ENCODE data around the gene WNT9A. TPM values are rescaled to one million over a fixed set of nuclear protein-coding genes. Genes with fewer than 3 reads are reported as not detected.

WNT9A gene
- polyA plus RNA-seq, 1 donor from 2014 or later: 0.57 TPM

DNA sequence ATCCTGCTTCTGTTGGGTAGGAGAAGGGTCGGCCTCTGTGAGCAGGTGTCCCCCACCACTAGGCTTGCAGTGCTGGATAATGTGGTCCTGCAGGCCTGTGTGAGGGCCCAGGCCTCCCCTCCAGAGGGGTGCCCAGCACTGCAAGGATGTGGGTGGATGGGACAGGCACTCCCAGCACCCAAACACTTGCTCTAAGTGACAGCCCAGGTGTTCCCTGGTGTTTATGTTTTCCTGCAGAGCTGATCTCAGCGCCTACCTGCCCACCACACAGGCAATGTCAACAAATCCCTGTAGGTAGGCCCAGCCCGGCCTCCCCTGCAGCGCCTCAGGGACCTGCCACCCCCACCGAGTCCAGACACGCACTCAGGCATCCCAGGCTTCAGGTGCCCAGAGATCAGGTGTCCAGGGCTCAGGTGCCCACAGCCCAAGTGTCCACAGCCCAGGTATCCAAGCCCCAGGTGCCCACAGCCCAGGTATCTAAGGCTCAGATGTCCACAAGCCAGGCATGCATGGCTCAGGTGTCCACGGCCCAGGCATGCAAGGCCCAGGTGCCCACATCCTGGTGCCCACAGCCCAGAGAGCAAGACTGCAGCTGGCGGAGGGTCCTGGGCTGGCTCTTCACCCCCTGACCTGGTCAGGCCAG lies 59.2 kb downstream of the WNT9A start:
- H3K9ac ChIP-seq (ENCODE audit: low read length): no peak overlapping the region
- H3F3A ChIP-seq (ENCODE audit: insufficient read depth, low read length, poor library complexity, severe bottlenecking): no peaks in the 10 kb centered on the region
- no peak overlapping the region for H3K27ac ChIP-seq (ENCODE audit: low read length)
- no peak overlapping the region for H3K4me3 ChIP-seq (ENCODE audit: low read length)
- no peaks in the 10 kb centered on the region for H3K27me3 ChIP-seq (ENCODE audit: insufficient read depth, low read depth, low read length)
- no peaks in the 10 kb centered on the region for H3K36me3 ChIP-seq (ENCODE audit: insufficient read depth, low read length)
- no peak for TF ChIP-seq EZH2 (IDR thresholded peaks at IDR 0.05; ENCODE audit: borderline replicate concordance, insufficient read depth, low read length, poor library complexity, severe bottlenecking)
- TF ChIP-seq, protein P1, sequence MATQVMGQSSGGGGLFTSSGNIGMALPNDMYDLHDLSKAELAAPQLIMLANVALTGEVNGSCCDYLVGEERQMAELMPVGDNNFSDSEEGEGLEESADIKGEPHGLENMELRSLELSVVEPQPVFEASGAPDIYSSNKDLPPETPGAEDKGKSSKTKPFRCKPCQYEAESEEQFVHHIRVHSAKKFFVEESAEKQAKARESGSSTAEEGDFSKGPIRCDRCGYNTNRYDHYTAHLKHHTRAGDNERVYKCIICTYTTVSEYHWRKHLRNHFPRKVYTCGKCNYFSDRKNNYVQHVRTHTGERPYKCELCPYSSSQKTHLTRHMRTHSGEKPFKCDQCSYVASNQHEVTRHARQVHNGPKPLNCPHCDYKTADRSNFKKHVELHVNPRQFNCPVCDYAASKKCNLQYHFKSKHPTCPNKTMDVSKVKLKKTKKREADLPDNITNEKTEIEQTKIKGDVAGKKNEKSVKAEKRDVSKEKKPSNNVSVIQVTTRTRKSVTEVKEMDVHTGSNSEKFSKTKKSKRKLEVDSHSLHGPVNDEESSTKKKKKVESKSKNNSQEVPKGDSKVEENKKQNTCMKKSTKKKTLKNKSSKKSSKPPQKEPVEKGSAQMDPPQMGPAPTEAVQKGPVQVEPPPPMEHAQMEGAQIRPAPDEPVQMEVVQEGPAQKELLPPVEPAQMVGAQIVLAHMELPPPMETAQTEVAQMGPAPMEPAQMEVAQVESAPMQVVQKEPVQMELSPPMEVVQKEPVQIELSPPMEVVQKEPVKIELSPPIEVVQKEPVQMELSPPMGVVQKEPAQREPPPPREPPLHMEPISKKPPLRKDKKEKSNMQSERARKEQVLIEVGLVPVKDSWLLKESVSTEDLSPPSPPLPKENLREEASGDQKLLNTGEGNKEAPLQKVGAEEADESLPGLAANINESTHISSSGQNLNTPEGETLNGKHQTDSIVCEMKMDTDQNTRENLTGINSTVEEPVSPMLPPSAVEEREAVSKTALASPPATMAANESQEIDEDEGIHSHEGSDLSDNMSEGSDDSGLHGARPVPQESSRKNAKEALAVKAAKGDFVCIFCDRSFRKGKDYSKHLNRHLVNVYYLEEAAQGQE (IDR thresholded peaks at IDR 0.05; ENCODE audit: borderline replicate concordance): no peak
- no peak for TF ChIP-seq TAF1 (IDR thresholded peaks at IDR 0.05; ENCODE audit: low read depth)
- TF ChIP-seq SMC3 (conservative IDR thresholded peaks at IDR 0.05; ENCODE audit: poor library complexity): no peak
- no peak for TF ChIP-seq MXI1 (conservative IDR thresholded peaks at IDR 0.05; ENCODE audit: poor library complexity, severe bottlenecking)
- no peak for TF ChIP-seq POLR2AphosphoS5 (IDR thresholded peaks at IDR 0.05)
- TF ChIP-seq, protein P2, sequence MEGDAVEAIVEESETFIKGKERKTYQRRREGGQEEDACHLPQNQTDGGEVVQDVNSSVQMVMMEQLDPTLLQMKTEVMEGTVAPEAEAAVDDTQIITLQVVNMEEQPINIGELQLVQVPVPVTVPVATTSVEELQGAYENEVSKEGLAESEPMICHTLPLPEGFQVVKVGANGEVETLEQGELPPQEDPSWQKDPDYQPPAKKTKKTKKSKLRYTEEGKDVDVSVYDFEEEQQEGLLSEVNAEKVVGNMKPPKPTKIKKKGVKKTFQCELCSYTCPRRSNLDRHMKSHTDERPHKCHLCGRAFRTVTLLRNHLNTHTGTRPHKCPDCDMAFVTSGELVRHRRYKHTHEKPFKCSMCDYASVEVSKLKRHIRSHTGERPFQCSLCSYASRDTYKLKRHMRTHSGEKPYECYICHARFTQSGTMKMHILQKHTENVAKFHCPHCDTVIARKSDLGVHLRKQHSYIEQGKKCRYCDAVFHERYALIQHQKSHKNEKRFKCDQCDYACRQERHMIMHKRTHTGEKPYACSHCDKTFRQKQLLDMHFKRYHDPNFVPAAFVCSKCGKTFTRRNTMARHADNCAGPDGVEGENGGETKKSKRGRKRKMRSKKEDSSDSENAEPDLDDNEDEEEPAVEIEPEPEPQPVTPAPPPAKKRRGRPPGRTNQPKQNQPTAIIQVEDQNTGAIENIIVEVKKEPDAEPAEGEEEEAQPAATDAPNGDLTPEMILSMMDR (IDR thresholded peaks at IDR 0.05; ENCODE audit: poor library complexity, severe bottlenecking): no peak
- no peaks in the 10 kb centered on the region for H4K20me1 ChIP-seq (ENCODE audit: insufficient read depth)
- no peak overlapping the region for H3K4me2 ChIP-seq (ENCODE audit: low read length)
- H3K79me2 ChIP-seq (replicated peaks; ENCODE audit: insufficient read depth, low read length): no peaks in the 10 kb centered on the region
- no peaks in the 10 kb centered on the region for H3K9me3 ChIP-seq (ENCODE audit: low read length)
- no peak overlapping the region for H2AFZ ChIP-seq (ENCODE audit: low read depth, low read length)
- no peaks in the 10 kb centered on the region for H3K9me2 ChIP-seq (ENCODE audit: insufficient read depth, low read length)

DNA sequence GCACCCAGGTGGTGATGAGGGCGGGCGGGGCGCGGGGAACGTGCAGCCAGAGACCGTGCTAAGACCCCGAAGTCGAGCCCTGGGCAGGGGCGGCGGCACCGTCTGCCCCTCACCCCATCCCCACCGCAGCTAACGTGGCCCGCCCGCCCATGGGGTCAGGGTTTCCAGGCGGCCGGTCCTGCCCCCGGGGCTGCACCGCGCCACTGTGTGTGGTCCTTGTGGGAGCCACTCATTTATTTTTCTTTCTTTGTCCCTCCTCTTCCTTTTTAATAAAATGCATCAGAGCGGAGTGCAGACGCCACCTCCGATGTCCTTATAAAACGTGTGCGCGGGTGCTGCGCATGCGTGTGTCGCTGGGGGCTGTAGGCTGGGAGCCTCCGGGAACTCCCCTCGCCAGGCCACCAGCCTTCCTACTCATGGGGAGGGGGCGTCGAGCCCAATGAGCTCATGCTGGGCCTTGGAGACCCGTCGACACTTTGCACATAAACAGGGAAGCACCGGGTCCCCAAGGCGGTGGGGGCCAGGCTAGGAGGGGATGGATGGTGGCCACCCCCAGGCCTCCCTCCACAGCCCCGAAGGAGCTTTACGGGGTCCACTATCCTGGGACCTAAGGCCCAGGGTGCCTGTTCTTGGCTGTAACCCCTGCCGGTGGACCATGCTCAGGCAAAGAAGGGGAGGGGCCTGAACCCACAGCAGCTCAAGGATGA lies 59.9 kb downstream of the WNT9A start:
- Histone ChIP-seq H3K79me2 (replicated peaks; ENCODE audit: insufficient read depth, low read length) (no peaks in the 10 kb centered on the region), H3K4me3 (ENCODE audit: low read length) (no peak overlapping the region), H3K4me2 (ENCODE audit: low read length) (no peak overlapping the region), H2AFZ (ENCODE audit: low read depth, low read length) (no peak overlapping the region), H3K36me3 (ENCODE audit: insufficient read depth, low read length) (no peaks in the 10 kb centered on the region), H4K20me1 (ENCODE audit: insufficient read depth) (no peaks in the 10 kb centered on the region), H3K27me3 (ENCODE audit: insufficient read depth, low read depth, low read length) (no peaks in the 10 kb centered on the region), H3K27ac (ENCODE audit: low read length) (no peak overlapping the region), H3F3A (ENCODE audit: insufficient read depth, low read length, poor library complexity, severe bottlenecking) (no peaks in the 10 kb centered on the region), H3K9me2 (ENCODE audit: insufficient read depth, low read length) (no peaks in the 10 kb centered on the region), H3K9me3 (ENCODE audit: low read length) (no peaks in the 10 kb centered on the region), H3K9ac (ENCODE audit: low read length) (no peak overlapping the region)
- TF ChIP-seq EZH2 (IDR thresholded peaks at IDR 0.05; ENCODE audit: borderline replicate concordance, insufficient read depth, low read length, poor library complexity, severe bottlenecking): no peak
- TF ChIP-seq EP300 (conservative IDR thresholded peaks at IDR 0.05; ENCODE audit: poor library complexity, severe bottlenecking): no peak
- TF ChIP-seq, protein P2 (IDR thresholded peaks at IDR 0.05; ENCODE audit: poor library complexity, severe bottlenecking): no peak
- TF ChIP-seq TAF1 (IDR thresholded peaks at IDR 0.05; ENCODE audit: low read depth): no peak
- TF ChIP-seq, protein P1 (IDR thresholded peaks at IDR 0.05; ENCODE audit: borderline replicate concordance): no peak
- no peak for TF ChIP-seq POLR2AphosphoS5 (IDR thresholded peaks at IDR 0.05)
- no peak for TF ChIP-seq MXI1 (conservative IDR thresholded peaks at IDR 0.05; ENCODE audit: poor library complexity, severe bottlenecking)
- TF ChIP-seq SMC3 (conservative IDR thresholded peaks at IDR 0.05; ENCODE audit: poor library complexity): no peak
- no peak for TF ChIP-seq RAD21 (conservative IDR thresholded peaks at IDR 0.05)

All from neural cell (in vitro differentiated cells).